GM12865 (cell line): ENCODE measurements around the gene ADAMTSL2.

ENCODE experiments used
- DNase-seq: peaks from one replicate; pipeline ENCODE4 v3.0.0; 2010; ENCODE audit warnings: low read depth
- H3K4me3 ChIP-seq: 2 replicates; pipeline ENCODE4 v1.5.1; 2011; ENCODE audit warnings: mild to moderate bottlenecking, low read depth, low read length, control low read depth
- TF ChIP-seq, protein P1 (sequence below): IDR thresholded peaks from 2 replicates; pipeline ENCODE4 v1.5.1; 2011; ENCODE audit warnings: low read length, control low read depth, low read depth, inconsistent platforms; ENCODE audit not compliant: insufficient read depth; ENCODE audit errors: missing control alignments

The ADAMTSL2 gene

GRCh38 chr9:133511607-133512006, 22.9 kb upstream of the ADAMTSL2 start:
- no peak overlapping the region for H3K4me3 ChIP-seq
- TF ChIP-seq, protein P1, sequence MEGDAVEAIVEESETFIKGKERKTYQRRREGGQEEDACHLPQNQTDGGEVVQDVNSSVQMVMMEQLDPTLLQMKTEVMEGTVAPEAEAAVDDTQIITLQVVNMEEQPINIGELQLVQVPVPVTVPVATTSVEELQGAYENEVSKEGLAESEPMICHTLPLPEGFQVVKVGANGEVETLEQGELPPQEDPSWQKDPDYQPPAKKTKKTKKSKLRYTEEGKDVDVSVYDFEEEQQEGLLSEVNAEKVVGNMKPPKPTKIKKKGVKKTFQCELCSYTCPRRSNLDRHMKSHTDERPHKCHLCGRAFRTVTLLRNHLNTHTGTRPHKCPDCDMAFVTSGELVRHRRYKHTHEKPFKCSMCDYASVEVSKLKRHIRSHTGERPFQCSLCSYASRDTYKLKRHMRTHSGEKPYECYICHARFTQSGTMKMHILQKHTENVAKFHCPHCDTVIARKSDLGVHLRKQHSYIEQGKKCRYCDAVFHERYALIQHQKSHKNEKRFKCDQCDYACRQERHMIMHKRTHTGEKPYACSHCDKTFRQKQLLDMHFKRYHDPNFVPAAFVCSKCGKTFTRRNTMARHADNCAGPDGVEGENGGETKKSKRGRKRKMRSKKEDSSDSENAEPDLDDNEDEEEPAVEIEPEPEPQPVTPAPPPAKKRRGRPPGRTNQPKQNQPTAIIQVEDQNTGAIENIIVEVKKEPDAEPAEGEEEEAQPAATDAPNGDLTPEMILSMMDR, result no peak
- no peak for DNase-seq

- TF ChIP-seq, protein P1, result no peak
- DNase-seq, result no peak
- no peak overlapping the region for H3K4me3 ChIP-seq
Observed at GRCh38 chr9:133512253-133513213, 22.0 kb upstream of the ADAMTSL2 start.

GRCh38 chr9:133513214-133514100, 21.0 kb upstream of the ADAMTSL2 start:
- DNase-seq, result no peak

DNA sequence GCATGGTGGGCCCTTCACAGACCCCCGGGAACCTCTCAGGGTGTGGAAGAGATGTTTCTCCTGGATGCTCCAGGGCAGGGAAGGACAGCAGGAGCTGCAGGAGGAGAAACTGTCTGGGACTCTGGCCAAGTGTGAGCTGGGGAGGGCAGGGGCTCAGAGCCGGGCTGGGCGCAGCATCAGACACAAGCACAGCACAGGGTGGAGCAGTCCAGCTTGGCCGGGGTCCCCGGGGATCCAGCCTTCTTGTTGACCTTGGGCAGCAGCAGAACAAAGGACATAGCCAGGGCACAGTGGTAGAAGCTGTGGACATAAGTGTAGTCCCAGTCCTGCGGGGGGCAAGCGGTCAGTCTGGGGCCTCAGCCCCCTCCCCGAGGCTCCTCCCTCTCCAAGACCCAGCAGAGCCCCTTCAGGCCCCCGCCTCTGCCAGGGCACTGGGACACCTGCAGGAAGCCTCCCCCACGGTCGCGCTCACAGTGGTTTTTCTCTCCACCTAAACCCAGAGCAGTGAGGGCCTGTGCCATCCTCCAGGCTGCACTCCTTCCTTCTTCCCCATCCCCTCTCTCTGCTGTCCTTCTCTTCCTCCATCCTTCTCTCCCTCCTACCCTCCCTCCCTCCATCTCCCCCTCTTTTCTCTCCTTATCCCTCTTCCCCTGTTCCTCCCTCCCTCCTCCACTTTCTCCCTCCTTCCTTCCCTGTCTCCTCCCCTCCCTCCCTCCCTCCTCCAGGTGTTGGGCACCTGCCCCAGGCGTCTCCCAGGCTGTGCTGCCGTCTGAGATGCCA, 19.9 kb upstream of the ADAMTSL2 start:
- no peak for DNase-seq
- TF ChIP-seq, protein P1, result no peak
- H3K4me3 ChIP-seq, result no peak overlapping the region

More at GRCh38 chr9:133513214-133514100, 21.0 kb upstream of the ADAMTSL2 start:
- H3K4me3 ChIP-seq, result no peak overlapping the region
- TF ChIP-seq, protein P1, result no peak

GRCh38 chr9:133515240-133515610, 19.3 kb upstream of the ADAMTSL2 start:
- DNase-seq, result no peak
- TF ChIP-seq, protein P1, result no peak
- H3K4me3 ChIP-seq, result no peak overlapping the region

GRCh38 chr9:133515615-133516255, 18.8 kb upstream of the ADAMTSL2 start:
- DNase-seq, result no peak
- TF ChIP-seq, protein P1, result no peak
- H3K4me3 ChIP-seq, result no peak overlapping the region
